Measurements from ENCODE around the gene PPIL3. TPM values are rescaled to one million over a fixed set of nuclear protein-coding genes. Genes with fewer than 3 reads are reported as not detected.

PPIL3 gene
- total RNA-seq, 1 donor from 2014 or later, result 19.3 TPM

Other genes starting within 250 kb of the PPIL3 start
- 193 TPM for gene BZW1, start 77.2 kb downstream of the PPIL3 start, total RNA-seq
- gene CLK1, start 24.4 kb downstream of the PPIL3 start, total RNA-seq, result 45.6 TPM
- gene NIF3L1, start 294 bp upstream of the PPIL3 start, total RNA-seq, result 11.6 TPM
- gene ORC2, start 74.6 kb upstream of the PPIL3 start, total RNA-seq, result 8.2 TPM
- gene HYCC2, start 182.6 kb upstream of the PPIL3 start, total RNA-seq, result 12.1 TPM
- 51.8 TPM for gene NDUFB3, start 182.9 kb upstream of the PPIL3 start, total RNA-seq
- 73.7 TPM for gene CFLAR, start 227.1 kb upstream of the PPIL3 start, total RNA-seq

All from left lobe of liver (tissue), 1 donor.